Fibroblast of upper back skin (primary cell): Measurements from ENCODE around the gene HLA-DMA.

Experiments used
- DNase-seq: peaks from one replicate; pipeline ENCODE4 v3.0.0-alpha.2; 2013

Gene HLA-DMA

DNA sequence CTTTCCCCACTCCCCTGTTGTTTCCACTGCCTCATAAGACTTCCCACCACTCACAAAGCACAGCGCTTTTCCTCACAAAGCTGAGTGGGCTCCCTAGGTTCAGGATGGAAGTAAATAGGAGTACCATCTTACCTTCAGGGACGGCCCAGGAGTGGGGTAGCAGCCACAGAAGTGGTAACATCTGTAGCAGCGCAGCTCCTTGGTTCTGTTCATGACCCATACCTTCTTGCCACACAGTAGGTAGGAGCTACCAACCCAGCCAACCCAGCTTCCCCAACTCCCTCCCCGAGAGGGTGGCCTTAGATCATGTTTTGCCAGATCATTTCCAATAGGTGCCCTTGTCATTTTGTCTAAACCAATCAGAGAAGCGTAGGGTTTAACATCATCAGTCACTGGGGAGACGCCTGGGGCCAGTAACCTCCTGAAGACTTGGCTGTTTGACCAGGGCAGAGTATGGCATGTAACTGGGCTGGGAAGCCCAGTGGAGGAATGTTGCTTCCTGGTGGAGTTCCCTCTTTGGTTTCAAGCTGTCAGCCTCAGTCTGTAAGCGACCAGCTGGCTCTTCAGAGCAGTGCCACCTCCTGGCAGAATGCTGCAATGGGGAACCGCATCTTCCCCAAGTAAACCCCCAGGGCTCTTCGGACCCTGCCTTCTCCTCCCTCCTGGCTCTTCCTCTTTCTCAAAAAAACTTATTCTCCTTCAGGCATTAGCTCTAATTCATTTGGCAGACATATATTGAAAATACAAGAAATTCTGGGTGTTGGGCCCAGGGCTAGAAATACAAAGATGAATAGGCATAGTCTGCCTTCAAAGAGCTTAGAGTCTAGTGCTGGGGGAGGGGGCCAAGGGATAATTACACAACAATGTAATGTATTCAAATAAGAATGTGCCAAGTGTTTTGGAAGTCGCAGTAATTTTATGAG is at the start of gene HLA-DMA:
TSS of gene HLA-DMA (minus strand) at position 281 of the 923 bp plus-strand sequence. CDS start at position 220, 61 bp downstream.
- peak; percentile 90 for DNase-seq

DNA sequence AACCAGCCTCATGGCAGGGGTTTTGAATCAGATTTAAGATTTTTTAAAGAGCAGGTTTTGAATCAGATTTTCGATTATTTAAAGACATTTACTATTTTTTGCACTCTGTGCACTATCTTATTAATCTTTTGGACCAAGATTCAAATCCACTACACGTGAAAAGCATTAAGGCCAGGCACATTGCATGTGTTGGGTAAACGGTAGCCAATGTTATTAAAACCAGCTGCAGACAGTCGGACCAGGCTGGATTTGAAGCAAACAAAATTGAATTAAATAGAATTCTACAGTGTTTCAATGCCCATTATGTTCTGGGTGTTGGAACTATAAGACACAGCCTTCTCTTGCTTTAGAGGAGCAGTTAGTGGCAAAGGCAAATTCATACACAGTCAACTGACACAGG is 48.8 kb upstream of the HLA-DMA start:
- no peak for DNase-seq

DNA sequence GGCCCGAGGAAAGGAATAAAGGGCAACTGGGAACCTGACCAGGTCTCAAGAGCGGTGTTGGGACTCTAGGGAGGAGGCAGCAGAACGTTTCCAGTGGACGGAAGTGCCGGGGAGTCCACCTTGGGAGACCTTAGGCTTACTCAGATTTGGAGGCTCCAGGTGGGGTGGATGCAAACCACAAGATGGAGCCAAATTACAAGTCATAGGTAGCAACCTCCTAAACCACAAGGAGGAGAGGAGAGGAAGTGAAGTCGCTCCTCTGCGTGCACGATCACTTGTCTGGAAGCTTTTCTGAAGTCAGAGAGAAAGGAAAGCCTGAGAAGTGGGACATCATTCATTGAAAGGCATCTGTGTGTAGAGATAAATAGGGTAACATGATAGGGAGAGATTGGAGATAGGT is 47.2 kb upstream of the HLA-DMA start:
- no peak for DNase-seq

DNA sequence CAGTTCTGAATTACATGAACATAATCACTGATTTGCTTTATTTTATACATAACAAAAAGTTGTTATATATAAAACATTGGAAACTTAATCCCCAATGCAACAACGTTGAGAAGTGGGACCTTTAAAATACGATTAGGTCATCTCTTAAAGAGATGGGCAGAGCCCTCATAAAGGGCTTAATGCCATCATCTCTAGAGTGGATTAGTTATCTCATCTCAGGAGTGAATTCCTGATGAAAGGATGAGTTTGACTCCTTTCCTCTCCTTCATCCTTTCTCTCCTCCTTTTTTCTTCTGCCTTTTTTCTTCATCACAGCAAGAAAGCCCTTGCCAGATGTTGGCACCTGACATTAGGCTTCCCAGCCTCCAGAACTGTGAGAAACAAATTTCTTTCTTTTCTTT is 42.6 kb upstream of the HLA-DMA start:
- DNase-seq: no peak

DNA sequence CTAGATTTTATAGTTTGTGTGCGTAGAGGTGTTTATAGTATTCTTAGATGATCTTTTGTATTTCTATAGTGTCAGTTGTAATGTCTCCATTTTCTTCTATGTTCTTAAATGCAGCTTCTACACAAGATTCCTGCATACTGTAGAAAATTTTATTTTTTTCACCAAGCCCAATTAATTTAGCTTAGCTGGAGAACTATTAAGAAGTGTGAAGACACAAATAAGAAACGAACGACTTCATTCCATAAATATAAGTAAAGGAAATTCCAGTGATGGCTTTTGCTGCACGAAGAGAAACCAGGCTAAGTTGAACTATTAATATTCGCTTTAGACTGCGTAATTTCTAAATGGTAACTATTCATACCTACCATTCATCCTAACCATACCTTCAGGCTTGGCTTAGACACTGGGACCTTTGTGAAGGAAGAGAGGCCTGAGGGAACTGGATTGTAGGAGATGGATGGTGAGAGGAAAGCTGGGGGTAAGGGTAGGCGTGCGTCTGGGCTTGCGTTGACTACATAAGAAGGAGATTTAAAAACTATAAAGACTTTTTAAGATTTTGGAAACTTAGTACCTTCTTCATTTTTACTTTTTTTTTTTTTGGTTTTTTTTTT is 40.6 kb upstream of the HLA-DMA start:
- DNase-seq: no peak

DNA sequence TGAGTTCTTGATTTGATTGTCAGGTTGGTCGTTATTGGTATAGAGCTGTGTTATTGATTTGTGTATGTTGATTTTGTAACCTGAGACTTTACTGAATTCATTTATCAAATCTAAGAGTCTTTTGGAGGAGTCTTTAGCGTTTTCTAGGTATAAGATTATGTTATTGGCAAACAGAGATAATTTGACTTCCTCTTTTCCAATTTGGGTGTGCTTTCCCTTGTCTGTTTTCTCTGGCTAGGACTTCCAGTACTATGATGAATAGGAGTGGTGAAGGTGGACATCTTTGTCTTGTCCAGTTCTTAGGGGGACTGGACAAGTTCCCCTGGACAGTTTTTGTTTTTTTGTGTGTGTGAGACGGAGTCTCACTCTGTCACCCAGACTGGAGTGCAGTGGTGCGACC is 39.1 kb upstream of the HLA-DMA start:
- no peak for DNase-seq

DNA sequence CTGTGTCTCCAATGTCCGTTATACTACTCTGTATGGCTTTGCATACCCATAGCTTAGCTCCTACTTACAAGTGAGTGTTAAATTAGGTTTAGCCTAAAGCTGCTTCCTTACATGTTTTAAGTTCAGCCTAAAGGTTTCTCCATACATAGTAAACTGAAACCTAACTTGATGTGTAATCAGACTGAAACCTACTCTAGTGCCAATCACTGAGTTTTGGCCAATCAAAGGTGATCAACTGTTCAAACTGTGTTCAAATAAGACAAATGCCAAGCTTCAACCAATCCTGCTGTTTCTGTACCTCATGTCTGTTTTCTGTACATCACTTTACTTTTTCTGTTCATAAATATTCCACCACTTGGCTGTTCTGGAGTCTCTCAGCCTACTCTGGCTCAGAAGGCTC is 36.5 kb upstream of the HLA-DMA start:
- DNase-seq: no peak

DNA sequence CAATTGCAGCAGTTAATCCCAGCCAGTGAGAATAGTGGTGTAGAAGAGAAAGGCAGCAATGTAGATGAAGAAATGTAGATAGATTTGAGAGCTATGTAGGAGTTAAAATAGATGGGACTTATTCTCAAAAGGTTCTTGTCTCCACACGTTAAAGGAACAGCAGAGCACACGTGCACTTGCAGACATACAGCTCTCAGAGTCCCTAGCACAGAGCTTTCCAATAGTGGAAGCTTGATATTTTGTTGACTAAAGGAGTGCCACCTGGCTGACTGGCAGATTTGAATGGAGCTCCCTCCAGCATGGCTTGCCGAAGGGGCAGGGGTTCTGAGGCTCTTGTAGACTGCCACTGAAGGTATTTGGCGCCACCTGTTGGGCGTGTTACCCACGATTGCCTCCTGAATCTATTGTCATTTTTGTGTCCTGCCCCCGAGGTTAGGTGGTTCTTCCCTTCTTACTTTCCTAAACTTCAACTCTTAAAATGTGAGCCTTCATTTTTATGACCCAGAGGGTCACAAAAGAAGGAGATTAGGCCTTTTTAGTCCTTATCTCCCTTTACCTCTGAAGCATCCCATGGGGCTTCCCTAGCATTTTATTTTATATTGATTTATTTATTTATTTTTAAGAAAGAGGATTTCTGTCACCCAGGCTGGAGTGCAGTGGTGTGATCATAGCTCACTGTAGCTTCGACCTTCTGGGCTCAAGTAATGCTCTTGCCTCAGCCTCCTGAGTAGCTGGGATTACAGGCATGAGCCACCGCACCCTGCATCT is 31.9 kb upstream of the HLA-DMA start:
- peak; percentile 81 for DNase-seq

DNA sequence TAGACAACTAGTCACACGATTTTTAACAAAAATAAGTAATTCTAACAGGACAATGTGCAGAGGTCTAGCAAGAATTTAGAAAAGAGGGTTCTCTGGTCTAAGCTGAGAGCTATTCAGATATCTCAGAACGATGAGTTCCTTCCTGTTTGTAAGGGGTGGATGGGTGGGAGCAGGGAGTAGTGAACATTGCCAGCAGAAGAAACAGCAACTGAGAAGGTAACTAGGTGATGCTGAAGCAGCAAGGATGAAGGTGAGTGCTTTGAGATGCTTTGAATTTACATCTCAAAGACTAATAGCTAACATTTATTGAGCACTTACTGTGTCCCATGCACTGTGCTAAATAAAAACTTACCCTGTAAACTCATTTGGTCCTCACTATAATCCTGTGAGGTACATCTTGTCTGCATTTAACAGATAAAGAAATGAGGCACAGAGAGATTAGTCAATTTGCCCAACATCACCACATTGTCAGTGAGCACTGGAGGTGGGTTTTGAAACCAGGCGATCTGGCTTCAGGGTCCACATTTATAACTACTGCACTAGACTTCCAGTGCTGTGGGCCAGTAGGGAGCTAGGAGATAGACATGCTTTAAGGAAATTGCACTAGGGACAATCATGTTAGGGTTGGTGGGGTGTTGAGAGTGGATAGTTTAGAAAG is 31.2 kb upstream of the HLA-DMA start:
- DNase-seq: no peak

DNA sequence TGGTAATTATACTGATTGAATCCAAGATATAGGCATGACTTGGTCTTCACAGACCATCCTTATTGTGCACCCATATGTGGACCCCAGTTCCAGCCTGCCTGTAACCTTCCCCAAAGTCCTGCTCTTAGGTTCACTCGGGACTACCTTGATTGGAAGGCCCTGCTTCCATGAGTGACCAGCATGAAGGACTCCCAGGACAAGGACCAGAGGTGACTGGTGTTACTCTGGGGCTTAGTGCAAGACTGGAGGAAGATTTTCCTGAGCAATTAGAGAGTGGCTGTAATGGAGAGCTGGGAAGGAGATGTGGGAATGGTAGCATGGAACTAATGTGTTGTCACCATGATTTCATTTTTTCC is 30.6 kb upstream of the HLA-DMA start:
- no peak for DNase-seq

DNA sequence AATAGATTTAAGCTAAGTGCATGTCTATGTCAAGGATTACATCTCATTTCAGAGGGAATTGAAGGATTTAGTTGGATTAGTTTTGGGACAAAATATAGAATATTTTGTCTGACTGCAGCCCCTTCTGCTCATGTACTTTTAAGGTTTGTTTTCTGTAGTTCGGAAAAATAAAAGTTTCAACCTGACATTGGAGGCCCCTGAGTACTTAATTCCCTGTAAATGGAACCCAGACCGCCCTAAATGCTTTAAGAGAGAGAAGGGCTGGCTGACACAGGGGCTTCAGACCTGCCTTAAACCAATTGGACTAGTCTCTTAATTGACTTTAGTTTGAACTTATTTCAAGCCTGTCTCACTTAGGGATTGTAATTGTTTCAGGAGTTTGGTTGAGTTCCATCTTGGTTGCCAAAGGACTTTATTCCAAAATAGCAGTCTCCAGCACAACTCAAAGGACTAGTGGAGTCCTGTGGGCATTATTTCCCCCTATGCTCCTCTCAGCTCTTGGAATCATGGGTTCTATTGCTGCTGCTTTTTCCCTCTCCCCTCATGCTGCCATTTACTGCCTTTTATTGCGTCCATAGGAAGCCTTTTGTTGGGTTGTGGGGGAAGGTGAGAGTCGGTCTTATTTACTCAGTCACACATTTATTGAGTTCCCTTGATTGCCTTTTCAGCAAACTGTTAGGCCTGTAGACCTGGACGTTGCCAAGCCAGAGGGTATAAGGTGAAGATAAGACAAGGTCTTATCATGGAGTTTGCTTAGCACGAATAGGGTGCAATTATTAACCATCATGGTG is 30.0 kb upstream of the HLA-DMA start:
- DNase-seq: no peak

DNA sequence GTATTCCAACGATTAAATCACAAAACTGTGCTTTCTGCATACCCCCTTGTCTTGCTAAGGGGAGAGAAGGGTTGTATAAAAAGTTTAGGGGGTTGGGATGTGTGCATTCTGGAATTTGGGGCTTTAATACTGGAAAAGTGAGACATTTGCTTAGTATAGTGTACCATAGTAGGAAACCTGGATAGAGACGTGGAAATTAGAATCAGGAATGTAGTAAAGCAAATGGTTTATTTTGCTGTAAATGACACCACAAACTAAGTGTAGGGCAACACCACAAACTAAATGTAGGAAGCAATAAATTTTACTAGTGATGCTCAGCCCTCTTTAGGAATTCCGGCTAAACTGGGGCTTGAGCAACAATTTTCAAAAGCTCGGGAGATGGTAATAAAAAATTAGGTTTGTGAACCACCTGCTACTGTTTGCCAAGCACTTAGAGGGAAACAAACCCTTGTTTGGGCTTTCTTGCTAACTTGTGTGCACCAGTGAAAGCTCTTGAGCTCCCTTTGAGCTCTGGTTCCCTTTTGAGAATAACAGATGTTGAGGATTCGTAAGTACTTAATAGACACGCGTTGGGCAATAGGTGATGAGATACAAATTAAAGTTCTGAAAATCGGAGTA is 29.3 kb upstream of the HLA-DMA start:
- DNase-seq: no peak

DNA sequence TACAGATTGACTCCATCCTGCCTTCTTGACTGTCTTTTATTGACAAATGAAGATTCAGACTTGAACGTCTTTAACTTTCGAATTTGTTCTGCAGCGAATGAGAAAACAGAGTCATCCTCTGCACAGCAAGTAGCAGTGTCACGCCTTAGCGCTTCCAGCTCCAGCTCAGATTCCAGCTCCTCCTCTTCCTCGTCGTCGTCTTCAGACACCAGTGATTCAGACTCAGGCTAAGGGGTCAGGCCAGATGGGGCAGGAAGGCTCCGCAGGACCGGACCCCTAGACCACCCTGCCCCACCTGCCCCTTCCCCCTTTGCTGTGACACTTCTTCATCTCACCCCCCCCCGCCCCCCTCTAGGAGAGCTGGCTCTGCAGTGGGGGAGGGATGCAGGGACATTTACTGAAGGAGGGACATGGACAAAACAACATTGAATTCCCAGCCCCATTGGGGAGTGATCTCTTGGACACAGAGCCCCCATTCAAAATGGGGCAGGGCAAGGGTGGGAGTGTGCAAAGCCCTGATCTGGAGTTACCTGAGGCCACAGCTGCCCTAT is 27.7 kb upstream of the HLA-DMA start:
- DNase-seq: no peak

DNA sequence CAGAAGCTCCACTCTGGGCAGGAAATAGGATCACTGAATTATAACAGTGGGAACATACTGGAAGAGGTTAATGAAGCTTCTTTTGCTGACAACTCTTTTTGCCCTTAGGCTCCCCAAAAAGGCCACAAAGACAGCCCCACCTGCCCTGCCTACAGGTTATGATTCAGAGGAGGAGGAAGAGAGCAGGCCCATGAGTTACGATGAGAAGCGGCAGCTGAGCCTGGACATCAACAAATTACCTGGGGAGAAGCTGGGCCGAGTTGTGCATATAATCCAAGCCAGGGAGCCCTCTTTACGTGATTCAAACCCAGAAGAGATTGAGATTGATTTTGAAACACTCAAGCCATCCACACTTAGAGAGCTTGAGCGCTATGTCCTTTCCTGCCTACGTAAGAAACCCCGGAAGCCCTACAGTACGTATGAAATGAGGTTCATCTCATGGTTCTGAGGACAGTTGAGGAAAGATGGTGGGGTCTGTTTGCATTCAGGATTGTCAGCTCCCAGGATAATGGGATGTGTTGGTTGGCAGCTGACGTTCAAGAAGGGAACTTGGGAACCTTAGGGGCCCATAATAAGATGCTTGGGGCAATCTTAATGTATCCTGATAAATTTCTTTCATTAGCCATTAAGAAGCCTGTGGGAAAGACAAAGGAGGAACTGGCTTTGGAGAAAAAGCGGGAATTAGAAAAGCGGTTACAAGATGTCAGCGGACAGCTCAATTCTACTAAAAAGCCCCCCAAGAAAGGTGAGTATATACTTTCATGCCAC is 27.0 kb upstream of the HLA-DMA start:
- DNase-seq: no peak

DNA sequence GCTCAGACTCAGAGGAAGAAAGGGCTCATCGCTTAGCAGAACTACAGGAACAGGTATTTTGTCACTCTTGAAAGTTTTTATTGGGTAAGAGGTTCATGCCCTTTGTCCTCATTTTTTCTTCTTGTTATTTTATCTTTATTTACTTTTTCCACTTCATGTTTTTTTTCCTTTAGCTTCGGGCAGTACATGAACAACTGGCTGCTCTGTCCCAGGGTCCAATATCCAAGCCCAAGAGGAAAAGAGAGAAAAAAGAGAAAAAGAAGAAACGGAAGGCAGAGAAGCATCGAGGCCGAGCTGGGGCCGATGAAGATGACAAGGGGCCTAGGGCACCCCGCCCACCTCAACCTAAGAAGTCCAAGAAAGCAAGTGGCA is 25.0 kb upstream of the HLA-DMA start:
- no peak for DNase-seq

DNA sequence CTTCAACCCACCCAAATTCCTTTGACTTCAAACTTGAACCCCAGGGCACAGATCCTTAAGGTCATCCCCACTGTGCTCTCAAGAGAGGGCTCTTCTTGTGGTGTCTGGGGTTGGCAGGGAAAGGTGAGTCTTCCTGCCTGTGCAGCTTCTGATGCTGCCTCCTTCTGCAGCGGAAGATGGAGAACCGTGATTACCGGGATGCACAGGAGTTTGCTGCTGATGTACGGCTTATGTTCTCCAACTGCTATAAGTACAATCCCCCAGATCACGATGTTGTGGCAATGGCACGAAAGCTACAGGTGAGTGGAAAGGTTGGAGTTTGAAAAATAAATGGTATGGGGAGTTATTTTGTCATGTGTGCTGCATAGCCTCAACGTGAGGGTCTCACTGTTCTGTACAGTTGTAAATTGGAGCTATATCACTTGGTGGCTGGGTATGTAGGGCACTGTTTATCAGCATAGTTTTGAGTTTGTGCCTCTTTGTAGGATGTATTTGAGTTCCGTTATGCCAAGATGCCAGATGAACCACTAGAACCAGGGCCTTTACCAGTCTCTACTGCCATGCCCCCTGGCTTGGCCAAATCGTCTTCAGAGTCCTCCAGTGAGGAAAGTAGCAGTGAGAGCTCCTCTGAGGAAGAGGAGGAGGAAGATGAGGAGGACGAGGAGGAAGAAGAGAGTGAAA is 24.5 kb upstream of the HLA-DMA start:
- no peak for DNase-seq

DNA sequence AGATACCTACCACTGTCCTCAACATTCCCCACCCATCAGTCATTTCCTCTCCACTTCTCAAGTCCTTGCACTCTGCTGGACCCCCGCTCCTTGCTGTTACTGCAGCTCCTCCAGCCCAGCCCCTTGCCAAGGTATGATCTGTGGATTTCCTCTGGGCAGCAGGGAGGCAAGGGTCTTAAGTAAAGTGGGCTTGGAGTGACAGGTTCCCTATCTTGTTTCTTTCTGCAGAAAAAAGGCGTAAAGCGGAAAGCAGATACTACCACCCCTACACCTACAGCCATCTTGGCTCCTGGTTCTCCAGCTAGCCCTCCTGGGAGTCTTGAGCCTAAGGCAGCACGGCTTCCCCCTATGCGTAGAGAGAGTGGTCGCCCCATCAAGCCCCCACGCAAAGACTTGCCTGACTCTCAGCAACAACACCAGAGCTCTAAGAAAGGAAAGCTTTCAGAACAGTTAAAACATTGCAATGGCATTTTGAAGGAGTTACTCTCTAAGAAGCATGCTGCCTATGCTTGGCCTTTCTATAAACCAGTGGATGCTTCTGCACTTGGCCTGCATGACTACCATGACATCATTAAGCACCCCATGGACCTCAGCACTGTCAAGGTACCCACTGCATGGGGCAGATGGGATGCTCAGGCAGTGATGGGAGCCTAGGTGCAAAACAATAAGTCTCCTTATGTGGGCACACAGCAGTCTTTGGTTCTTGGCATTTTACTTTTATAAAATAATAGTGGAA is 23.6 kb upstream of the HLA-DMA start:
- DNase-seq: no peak

DNA sequence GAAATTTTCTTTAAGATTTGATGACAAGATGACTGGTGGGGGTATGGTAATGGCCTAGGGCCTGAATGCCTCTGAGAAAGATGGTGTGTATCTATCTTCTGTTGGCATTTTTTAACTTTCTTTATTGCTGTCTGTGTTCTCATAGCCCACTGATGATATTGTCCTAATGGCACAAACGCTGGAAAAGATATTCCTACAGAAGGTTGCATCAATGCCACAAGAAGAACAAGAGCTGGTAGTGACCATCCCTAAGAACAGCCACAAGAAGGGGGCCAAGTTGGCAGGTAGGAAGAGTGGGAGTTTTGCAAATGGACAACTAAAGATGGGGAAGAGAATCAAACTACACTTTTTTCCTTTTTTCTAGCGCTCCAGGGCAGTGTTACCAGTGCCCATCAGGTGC is 23.0 kb upstream of the HLA-DMA start:
- no peak for DNase-seq

DNA sequence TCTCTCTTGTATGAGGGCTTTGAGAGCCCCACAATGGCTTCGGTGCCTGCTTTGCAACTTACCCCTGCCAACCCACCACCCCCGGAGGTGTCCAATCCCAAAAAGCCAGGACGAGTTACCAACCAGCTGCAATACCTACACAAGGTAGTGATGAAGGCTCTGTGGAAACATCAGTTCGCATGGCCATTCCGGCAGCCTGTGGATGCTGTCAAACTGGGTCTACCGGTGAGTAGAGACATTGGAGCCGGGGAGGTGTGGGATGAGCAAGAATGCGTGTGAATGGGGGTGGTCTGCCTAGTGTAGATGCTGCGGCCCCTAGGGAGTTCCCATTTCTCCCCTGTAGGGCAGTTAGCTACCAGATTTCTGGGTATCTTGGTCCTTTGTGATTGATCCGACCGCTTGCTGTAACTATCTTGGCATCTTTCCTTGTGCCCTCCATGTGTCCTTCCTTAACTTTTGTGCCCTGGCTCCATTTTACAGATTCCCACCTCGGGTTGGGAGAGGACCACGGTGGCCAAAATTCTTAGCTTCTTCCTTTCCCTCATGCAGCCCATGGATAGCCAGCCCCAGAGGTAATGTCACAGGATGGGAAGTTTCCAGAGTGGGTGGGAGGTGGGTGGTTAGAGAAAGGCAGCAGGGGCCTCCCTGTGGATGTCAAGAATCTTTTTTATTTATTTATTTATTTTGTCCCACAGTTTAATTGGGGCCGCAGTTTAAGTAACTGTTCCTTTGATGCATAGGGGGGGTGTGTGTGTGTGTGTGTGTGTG is 21.8 kb upstream of the HLA-DMA start:
- DNase-seq: no peak
